Liver (tissue), 9 donors: ENCODE data around the gene KANK2. TPM values are rescaled to one million over a fixed set of nuclear protein-coding genes. Genes with fewer than 3 reads are reported as not detected.

Experiments
- DNase-seq: peaks from one replicate; pipeline ENCODE4 v3.0.0-alpha.2; 2017; ENCODE audit warnings: low spot score
- H3K27ac ChIP-seq, 2 donors: one replicate each; pipeline ENCODE4 v1.7.0; 2013; ENCODE audit warnings: inconsistent platforms in 2 of 2, low read length in 2 of 2, control low read depth in 1 of 2, low read depth in 1 of 2, mild to moderate bottlenecking in 1 of 2
- H3K27me3 ChIP-seq, 4 donors: one replicate each; pipeline versions ENCODE4 v1.6.1 to v1.7.0; 2013; ENCODE audit warnings: low read length in 3 of 4, inconsistent platforms in 1 of 4, mild to moderate bottlenecking in 1 of 4, moderate library complexity in 1 of 4; ENCODE audit not compliant: control insufficient read depth in 4 of 4, insufficient read depth in 4 of 4
- H3K36me3 ChIP-seq, 4 donors: one replicate each; pipeline versions ENCODE4 v1.6.1 to v1.7.0; 2013; ENCODE audit warnings: low read length in 3 of 4, mild to moderate bottlenecking in 3 of 4, low read depth in 1 of 4, moderate library complexity in 1 of 4; ENCODE audit not compliant: control insufficient read depth in 4 of 4, insufficient read depth in 3 of 4
- H3K4me1 ChIP-seq, 4 donors: one replicate each; pipeline versions ENCODE4 v1.6.1 to v1.7.0; 2013; ENCODE audit warnings: low read length in 3 of 4, mild to moderate bottlenecking in 3 of 4, moderate library complexity in 1 of 4; ENCODE audit not compliant: control insufficient read depth in 4 of 4, insufficient read depth in 4 of 4
- H3K4me3 ChIP-seq, 3 donors: one replicate each; pipeline versions ENCODE4 v1.6.1 to v1.7.0; 2013; ENCODE audit warnings: low read length in 3 of 3, control low read depth in 1 of 3, low read depth in 1 of 3, mild to moderate bottlenecking in 1 of 3
- H3K9ac ChIP-seq, 2 donors: one replicate each; pipeline ENCODE4 v1.7.0; 2013; ENCODE audit warnings: low read length in 2 of 2, mild to moderate bottlenecking in 2 of 2, moderate library complexity in 2 of 2, control low read depth in 1 of 2, low read depth in 1 of 2
- H3K9me3 ChIP-seq, 4 donors: one replicate each; pipeline versions ENCODE4 v1.6.1 to v1.7.0; 2013; ENCODE audit warnings: low read length in 3 of 4; ENCODE audit not compliant: control insufficient read depth in 4 of 4
- ATF3 ChIP-seq: IDR thresholded peaks from 2 replicates; pipeline ENCODE4 v1.6.1; 2016; ENCODE audit warnings: antibody characterized with exemption
- CTCF ChIP-seq: fragments of 150-350 bp; IDR thresholded peaks from 2 replicates; pipeline ENCODE4 v1.5.1; 2017; ENCODE audit warnings: improper control_type of control experiment, low read depth, low read length; ENCODE audit not compliant: missing input control
- EGR1 ChIP-seq, 2 donors: IDR thresholded peaks; 2 replicates each; pipeline ENCODE4 v1.6.1; 2016 to 2018; ENCODE audit warnings: antibody characterized with exemption in 2 of 2, low read depth in 2 of 2
- FOXA1 ChIP-seq: IDR thresholded peaks from 2 replicates; pipeline ENCODE4 v1.6.1; 2016; ENCODE audit warnings: antibody characterized with exemption
- FOXA2 ChIP-seq: IDR thresholded peaks from 2 replicates; pipeline ENCODE4 v1.6.1; 2016; ENCODE audit warnings: antibody characterized with exemption
- GABPA ChIP-seq, 2 donors: IDR thresholded peaks in 1 of 2; conservative IDR thresholded peaks in 1 of 2; 2 replicates each; pipeline ENCODE4 v1.6.1; 2016; ENCODE audit warnings: antibody characterized with exemption in 2 of 2, mild to moderate bottlenecking in 1 of 2, moderate library complexity in 1 of 2
- HNF4A ChIP-seq, 2 donors: conservative IDR thresholded peaks; 2 replicates each; pipeline ENCODE4 v1.6.1; 2016; ENCODE audit warnings: antibody characterized with exemption in 2 of 2, mild to moderate bottlenecking in 2 of 2
- HNF4G ChIP-seq: IDR thresholded peaks from 2 replicates; pipeline ENCODE4 v1.6.1; 2016; ENCODE audit warnings: antibody characterized with exemption
- JUND ChIP-seq, 2 donors: IDR thresholded peaks; 2 replicates each; pipeline ENCODE4 v1.6.1; 2016; ENCODE audit warnings: antibody characterized with exemption in 2 of 2
- MAX ChIP-seq: IDR thresholded peaks from 2 replicates; pipeline ENCODE4 v1.6.1; 2016; ENCODE audit warnings: antibody characterized with exemption
- NR2F2 ChIP-seq: IDR thresholded peaks from 2 replicates; pipeline ENCODE4 v1.6.1; 2016; ENCODE audit warnings: antibody characterized with exemption
- RAD21 ChIP-seq, 2 donors: IDR thresholded peaks; 2 replicates each; pipeline ENCODE4 v1.6.1; 2016; ENCODE audit warnings: antibody characterized with exemption in 2 of 2, mild to moderate bottlenecking in 2 of 2
- REST ChIP-seq: IDR thresholded peaks from 2 replicates; pipeline ENCODE4 v1.6.1; 2016; ENCODE audit warnings: antibody characterized with exemption, mild to moderate bottlenecking
- RXRA ChIP-seq, 2 donors: IDR thresholded peaks; 2 replicates each; pipeline ENCODE4 v1.6.1; 2017 to 2018; ENCODE audit warnings: antibody characterized with exemption in 2 of 2, mild to moderate bottlenecking in 1 of 2
- SP1 ChIP-seq: IDR thresholded peaks from 2 replicates; pipeline ENCODE4 v1.6.1; 2018; ENCODE audit warnings: antibody characterized with exemption, mild to moderate bottlenecking
- TAF1 ChIP-seq: conservative IDR thresholded peaks from 2 replicates; pipeline ENCODE4 v1.6.1; 2016; ENCODE audit warnings: antibody characterized with exemption, mild to moderate bottlenecking
- YY1 ChIP-seq: IDR thresholded peaks from 2 replicates; pipeline ENCODE4 v1.6.1; 2016; ENCODE audit warnings: antibody characterized with exemption, mild to moderate bottlenecking
- ZBTB33 ChIP-seq: IDR thresholded peaks from 2 replicates; pipeline ENCODE4 v1.6.1; 2016; ENCODE audit warnings: antibody characterized with exemption
- WGBS: extraction: QIAGEN DNeasy Blood & Tissue Kit; methylation state at CpG from one replicate; pipeline ENCODE4 v1.1.7; 2013; 5-methylcytosine and 5-hydroxymethylcytosine counted together
- polyA plus RNA-seq, 2 donors: library from polyadenylated mRNA; stranded (reverse) in 1 of 2; unstranded in 1 of 2; fragments of 200-250 nt in 1 of 2; fragments of >200 nt in 1 of 2; fragmentation: Nextera tagmentation in 1 of 2; extraction: Ambion mirVana in 1 of 2; gene quantifications; one replicate each; pipeline versions ENCODE4 v1.2.1 to v1.2.3, GENCODE V29; 2013 to 2015
- total RNA-seq, 2 donors: library from RNA; depleted of rRNA; stranded (reverse); fragments of >200 nt; gene quantifications; one replicate each; pipeline ENCODE4 v1.2.3, GENCODE V29; 2014
- donor health status: healthy.
- donor health status: healthy.
- donor health status: healthy.
- donor health status: healthy.
- donor health status: healthy.

KANK2 gene
- total and polyA plus RNA-seq, 4 donors = 15.0 to 67.8 (median 40.6) TPM

GRCh38 chr19:11238781-11239376 is 41.5 kb upstream of the KANK2 start:
- Histone ChIP-seq H3K4me1 (peaks cover 12 to 66% (median 46%) of the 10 kb centered on the region in 4 donors), H3K36me3 (peaks cover 0 to 6% (median 3%) of the 10 kb centered on the region in 4 donors)
- 57% methylated on average over 6 of the region's 6 CpGs for WGBS

More at GRCh38 chr19:11238781-11239376, 41.5 kb upstream of the KANK2 start:
- Histone ChIP-seq H3K4me3 (peak overlapping the region in 1 of 3 donors; percentile 9), H3K27me3 (no peaks in the 10 kb centered on the region), H3K9me3 (no peaks in the 10 kb centered on the region), H3K9ac (no peak overlapping the region), H3K27ac (peak overlapping the region; percentile 90 to 97)
- TF ChIP-seq FOXA1 = no peak
- no peak for TF ChIP-seq SP1
- TF ChIP-seq JUND (IDR thresholded peaks at IDR 0.05) = no peak
- TF ChIP-seq ATF3 = no peak
- TF ChIP-seq EGR1 (IDR thresholded peaks at IDR 0.05; ENCODE audit: low read depth in 2 of 2) = no peak
- TF ChIP-seq MAX = no peak
- no peak for TF ChIP-seq REST
- no peak for TF ChIP-seq NR2F2
- TF ChIP-seq RXRA (IDR thresholded peaks at IDR 0.05) = no peak
- TF ChIP-seq TAF1 = no peak
- TF ChIP-seq RAD21 (IDR thresholded peaks at IDR 0.05) = no peak
- TF ChIP-seq GABPA (IDR thresholded peaks at IDR 0.05 in 1 of 2, conservative IDR thresholded peaks at IDR 0.05 in 1 of 2) = no peak
- no peak for TF ChIP-seq CTCF
- no peak for TF ChIP-seq YY1
- TF ChIP-seq HNF4A (conservative IDR thresholded peaks at IDR 0.05) = no peak
- TF ChIP-seq HNF4G = no peak
- no peak for TF ChIP-seq FOXA2
- TF ChIP-seq ZBTB33 = no peak
- DNase-seq = no peak
